ENCODE measurements around the gene LYPD4.

LYPD4 gene

DNA sequence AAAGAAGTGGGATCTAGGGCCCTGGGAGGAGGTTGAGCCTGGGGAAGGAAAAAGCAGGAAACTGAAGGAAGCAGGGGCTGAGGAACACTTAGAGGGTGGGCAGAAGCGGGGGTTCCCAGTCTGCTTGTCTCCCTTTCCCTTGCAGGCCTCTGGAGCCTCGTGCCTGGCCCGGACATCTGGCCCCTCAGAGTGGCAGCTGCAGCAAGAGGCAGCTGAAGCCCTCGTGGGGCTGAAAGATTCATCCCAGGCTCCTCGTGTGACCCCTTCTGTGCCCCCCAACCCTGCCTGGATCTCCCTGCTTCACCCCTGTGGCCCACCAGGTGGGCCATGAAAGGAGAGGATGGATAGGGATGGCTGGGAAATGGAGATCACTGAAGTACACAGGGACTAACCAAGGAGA lies 5.9 kb upstream of the LYPD4 start:
- H3K4me1 ChIP-seq (ENCODE audit: insufficient read depth, low read length): no peaks in the 10 kb centered on the region
- no peaks in the 10 kb centered on the region for H3K9me3 ChIP-seq (ENCODE audit: control insufficient read depth, insufficient read depth, low read length)
- no peak overlapping the region for H3K9ac ChIP-seq (ENCODE audit: low read depth, low read length)
- H3K36me3 ChIP-seq (ENCODE audit: insufficient read depth, low read length): no peaks in the 10 kb centered on the region

DNA sequence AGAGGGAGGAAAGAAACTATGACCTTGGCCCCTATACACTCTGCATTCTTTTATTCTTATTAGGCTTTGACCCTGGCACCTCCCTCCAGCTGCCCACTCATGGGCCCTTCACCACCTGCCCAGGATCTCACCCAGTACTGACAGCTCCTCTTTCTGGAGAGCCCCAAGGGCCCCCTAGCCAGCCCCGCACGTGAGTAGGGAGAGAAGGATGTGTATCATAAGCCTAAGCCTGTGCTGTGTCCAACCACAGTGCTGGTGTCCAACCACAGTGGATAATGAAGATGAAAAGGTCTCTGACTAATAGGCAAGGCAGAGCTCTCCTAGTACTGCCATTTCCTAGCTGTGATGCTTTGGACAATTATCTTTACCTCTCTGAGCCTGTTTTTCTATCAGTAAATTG lies 4.6 kb upstream of the LYPD4 start:
- no peaks in the 10 kb centered on the region for H3K36me3 ChIP-seq (ENCODE audit: insufficient read depth, low read length)
- no peak overlapping the region for H3K9ac ChIP-seq (ENCODE audit: low read depth, low read length)
- H3K4me1 ChIP-seq (ENCODE audit: insufficient read depth, low read length): no peaks in the 10 kb centered on the region
- H3K9me3 ChIP-seq (ENCODE audit: control insufficient read depth, insufficient read depth, low read length): no peaks in the 10 kb centered on the region

DNA sequence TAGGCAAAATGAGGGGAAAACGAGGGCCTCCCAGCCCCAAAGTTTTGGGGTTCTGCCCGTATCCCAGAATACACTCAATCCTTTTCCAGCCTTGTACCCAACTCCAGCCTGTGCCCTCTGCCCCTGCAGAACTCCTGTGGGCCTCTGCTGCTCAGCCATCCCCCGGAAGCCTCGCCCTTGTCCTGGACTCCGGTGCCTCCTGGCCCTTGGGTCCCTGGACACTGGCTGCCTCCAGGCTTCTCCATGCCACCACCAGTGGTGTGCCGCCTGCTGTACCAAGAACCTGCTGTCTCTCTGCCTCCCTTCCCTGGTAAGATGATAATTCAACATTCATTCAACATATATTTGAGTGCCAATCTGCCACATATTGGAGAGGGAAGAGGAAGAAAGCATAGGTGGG lies 4.2 kb upstream of the LYPD4 start:
- H3K9me3 ChIP-seq (ENCODE audit: control insufficient read depth, insufficient read depth, low read length): no peaks in the 10 kb centered on the region
- no peaks in the 10 kb centered on the region for H3K4me1 ChIP-seq (ENCODE audit: insufficient read depth, low read length)
- H3K36me3 ChIP-seq (ENCODE audit: insufficient read depth, low read length): no peaks in the 10 kb centered on the region
- no peak overlapping the region for H3K9ac ChIP-seq (ENCODE audit: low read depth, low read length)

DNA sequence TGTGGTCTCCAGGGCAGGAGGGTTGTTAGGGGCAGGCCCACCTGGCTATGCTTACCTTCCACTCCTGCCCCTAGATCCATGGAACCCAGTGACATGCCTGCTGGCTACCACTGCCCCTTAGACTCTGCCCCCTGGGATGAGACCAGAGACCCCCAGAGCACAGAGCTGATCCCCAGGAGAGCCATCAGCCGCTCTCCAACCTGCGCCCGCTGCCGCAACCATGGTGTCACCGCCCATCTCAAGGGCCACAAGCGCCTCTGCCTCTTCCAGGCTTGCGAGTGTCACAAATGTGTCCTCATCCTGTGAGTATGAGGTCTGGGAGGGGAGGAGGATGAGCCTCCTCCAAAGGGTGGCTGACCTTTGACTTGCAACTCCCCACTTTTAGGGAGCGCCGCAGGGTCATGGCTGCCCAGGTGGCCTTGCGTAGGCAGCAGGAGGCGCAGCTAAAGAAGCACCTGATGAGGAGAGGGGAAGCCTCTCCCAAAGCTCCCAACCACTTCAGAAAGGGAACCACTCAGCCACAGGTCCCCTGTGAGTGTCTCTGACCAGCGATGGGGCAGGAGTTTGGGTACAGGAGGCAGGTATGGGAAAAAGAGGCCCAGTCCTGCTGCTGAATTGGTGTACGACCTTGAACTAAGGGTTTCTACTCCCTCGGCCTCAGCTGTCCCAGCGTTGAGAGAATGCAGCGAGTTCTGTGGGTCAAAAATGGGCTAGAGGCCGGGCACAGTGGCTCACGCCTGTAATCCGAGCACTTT lies 3.0 kb upstream of the LYPD4 start:
- no peaks in the 10 kb centered on the region for H3K36me3 ChIP-seq (ENCODE audit: insufficient read depth, low read length)
- H3K4me1 ChIP-seq (ENCODE audit: insufficient read depth, low read length): no peaks in the 10 kb centered on the region
- no peak overlapping the region for H3K9ac ChIP-seq (ENCODE audit: low read depth, low read length)
- no peaks in the 10 kb centered on the region for H3K9me3 ChIP-seq (ENCODE audit: control insufficient read depth, insufficient read depth, low read length)

DNA sequence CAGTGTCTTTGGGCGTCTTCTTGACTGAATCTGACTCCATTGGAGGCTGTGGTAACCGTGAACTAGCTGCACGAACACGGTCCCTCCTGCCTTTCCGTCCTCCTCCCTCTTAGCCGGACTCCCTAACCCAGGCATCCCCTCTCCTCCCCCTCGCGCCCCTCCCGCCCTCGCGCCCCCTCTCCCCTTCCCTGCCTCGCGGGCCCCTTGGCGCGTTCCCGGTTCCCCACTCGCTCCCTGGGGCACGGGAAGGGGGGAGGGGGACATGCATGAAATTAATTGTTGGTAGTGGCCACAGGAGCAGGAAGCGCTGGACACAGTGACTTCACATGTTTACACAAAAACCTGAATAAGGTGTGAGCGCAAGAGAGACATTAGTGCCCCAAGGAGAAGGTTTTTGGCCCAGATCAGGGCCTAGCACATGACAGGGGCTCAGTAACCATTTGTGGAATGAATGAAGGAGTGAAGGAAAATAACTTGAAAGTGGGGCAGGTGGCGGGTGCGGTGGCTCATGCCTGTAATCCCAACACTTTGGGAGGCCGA lies 638 bp upstream of the LYPD4 start:
- Histone ChIP-seq H3K9ac (ENCODE audit: low read depth, low read length) (no peak overlapping the region), H3K4me1 (ENCODE audit: insufficient read depth, low read length) (no peaks in the 10 kb centered on the region), H3K9me3 (ENCODE audit: control insufficient read depth, insufficient read depth, low read length) (no peaks in the 10 kb centered on the region), H3K36me3 (ENCODE audit: insufficient read depth, low read length) (no peaks in the 10 kb centered on the region)

DNA sequence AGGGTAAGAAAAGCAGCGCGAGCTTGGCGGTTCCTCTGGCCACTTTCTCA lies 343 bp upstream of the LYPD4 start, which contains the start of gene DMRTC2:
Gene DMRTC2 (plus strand): TSS at position 42 of the 50 bp plus-strand sequence. CDS start 2,387 bp downstream, outside the sequence.
- no peaks in the 10 kb centered on the region for H3K4me1 ChIP-seq (ENCODE audit: insufficient read depth, low read length)
- no peaks in the 10 kb centered on the region for H3K36me3 ChIP-seq (ENCODE audit: insufficient read depth, low read length)
- no peak within 1 kb of the TSS for H3K9ac ChIP-seq (ENCODE audit: low read depth, low read length)
- no peaks in the 10 kb centered on the region for H3K9me3 ChIP-seq (ENCODE audit: control insufficient read depth, insufficient read depth, low read length)

DNA sequence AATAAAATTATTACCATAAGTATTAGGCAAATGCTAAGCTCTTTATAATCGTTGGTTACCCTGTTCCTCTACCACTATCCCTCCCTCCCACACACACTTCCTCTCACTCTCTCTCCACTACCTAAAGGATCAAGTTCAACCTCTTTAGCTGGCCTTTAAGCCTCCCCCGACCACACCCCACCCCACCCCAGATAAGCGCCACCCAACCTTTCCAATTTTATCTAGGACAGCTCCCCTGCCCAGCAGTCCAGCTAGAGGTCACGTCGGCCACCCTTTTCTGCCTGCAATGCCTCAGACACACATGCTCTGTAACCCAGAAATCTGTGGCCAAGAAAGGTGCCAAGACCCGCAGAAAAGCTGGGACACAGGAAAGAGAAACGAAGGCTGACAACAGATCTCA lies 1.1 kb downstream of the LYPD4 start:
- Histone ChIP-seq H3K9me3 (ENCODE audit: control insufficient read depth, insufficient read depth, low read length) (no peaks in the 10 kb centered on the region), H3K4me1 (ENCODE audit: insufficient read depth, low read length) (no peaks in the 10 kb centered on the region), H3K9ac (ENCODE audit: low read depth, low read length) (no peak overlapping the region), H3K36me3 (ENCODE audit: insufficient read depth, low read length) (no peaks in the 10 kb centered on the region)

DNA sequence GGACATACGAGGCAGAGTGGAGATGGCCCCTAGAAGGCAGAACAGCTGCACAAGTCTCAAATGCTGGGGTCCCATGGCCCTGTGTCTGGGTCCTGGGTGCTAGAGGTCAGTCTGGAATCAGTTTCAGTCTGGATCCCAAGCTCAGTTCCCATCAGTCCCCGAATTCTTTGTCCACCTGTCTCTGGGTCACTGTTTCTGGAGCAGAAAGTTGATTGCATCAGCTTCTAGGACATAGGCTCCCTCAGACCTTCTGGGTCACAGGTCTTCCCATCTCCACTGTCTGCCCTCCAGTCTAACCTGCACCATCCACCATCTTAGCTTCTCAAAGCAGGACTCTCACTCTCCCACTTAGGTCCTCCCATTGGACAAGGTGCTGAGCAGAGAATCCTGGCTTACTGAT lies 5.3 kb downstream of the LYPD4 start:
- peaks cover 4% of the 10 kb centered on the region; the same call in 1 of the 2 replicates for H3K4me1 ChIP-seq (ENCODE audit: insufficient read depth, low read length)
- H3K36me3 ChIP-seq (ENCODE audit: insufficient read depth, low read length): no peaks in the 10 kb centered on the region
- no peak overlapping the region for H3K9ac ChIP-seq (ENCODE audit: low read depth, low read length)
- H3K9me3 ChIP-seq (ENCODE audit: control insufficient read depth, insufficient read depth, low read length): no peaks in the 10 kb centered on the region

DNA sequence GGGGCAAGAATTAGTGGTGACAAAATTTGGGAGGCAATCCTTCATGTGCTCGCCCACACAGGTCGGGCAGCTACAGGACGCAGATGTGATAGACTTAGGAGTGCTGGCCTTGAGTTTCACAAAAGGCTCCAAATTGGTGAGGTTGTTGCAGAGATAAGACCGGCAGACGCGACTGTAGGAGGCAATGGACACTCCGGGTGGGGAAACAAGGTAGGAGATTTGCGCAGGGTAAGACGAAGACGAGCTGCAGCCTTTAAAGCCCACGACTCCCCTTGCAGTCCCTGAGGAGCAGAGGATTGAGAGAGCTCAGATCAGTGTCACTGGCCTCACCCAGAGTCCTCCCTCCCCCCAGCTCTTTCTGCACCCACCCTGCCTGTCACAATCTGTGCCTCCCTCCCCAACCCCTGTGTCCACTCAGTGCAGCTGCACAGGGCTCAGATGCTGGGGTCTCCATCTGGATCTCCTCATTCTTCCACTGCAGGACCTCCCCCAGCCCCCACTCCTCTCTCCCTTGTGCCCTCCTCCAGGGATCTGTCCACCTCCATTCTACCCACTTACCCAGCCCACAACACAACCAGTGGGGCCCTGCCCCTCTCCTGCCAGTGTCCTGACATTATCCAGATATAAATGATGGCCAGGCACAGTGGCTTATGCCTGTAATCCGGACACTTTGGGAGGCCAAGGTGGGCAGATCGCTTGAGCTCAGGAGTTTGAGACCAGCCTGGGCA lies 6.3 kb downstream of the LYPD4 start:
- Histone ChIP-seq H3K9ac (ENCODE audit: low read depth, low read length) (no peak overlapping the region), H3K36me3 (ENCODE audit: insufficient read depth, low read length) (no peaks in the 10 kb centered on the region), H3K4me1 (ENCODE audit: insufficient read depth, low read length) (peaks cover 4% of the 10 kb centered on the region; the same call in 1 of the 2 replicates), H3K9me3 (ENCODE audit: control insufficient read depth, insufficient read depth, low read length) (no peaks in the 10 kb centered on the region)

DNA sequence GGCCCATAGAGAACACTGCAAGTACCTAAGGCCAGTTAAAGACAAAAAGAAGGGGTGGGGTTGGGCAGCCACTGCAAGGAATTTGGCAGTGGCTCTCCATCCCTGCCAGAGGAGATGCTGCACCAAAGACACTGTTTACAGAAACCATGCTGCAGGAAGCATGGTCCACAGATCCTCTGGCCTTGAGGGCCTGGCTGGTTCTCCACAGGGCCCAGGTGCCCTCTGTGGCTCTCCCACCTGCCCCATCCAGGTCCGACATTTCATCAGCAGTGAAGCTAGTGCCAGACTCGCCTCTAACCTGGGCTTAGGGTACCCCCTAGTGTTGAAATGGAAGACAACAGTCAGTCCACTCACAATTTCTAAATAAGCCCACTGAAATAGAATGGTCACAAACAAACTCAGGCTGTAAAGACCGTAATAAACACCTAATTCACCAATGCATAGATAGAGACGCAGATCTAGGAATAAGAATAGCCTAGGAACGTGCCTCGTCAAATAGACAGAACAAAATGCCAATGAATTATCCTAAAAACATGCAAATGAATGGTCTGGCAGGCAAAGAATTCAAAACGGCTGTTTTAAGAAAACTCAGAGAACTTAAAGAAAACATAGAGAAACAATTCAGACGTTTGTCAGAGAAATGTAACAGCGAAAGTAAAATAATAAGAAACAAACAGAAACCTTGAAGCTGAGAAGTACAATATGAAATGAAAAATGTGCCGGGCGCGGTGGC lies 23.3 kb downstream of the LYPD4 start:
- Histone ChIP-seq H3K9me3 (ENCODE audit: control insufficient read depth, insufficient read depth, low read length) (no peaks in the 10 kb centered on the region), H3K9ac (ENCODE audit: low read depth, low read length) (no peak overlapping the region), H3K36me3 (ENCODE audit: insufficient read depth, low read length) (no peaks in the 10 kb centered on the region), H3K4me1 (ENCODE audit: insufficient read depth, low read length) (no peaks in the 10 kb centered on the region)

DNA sequence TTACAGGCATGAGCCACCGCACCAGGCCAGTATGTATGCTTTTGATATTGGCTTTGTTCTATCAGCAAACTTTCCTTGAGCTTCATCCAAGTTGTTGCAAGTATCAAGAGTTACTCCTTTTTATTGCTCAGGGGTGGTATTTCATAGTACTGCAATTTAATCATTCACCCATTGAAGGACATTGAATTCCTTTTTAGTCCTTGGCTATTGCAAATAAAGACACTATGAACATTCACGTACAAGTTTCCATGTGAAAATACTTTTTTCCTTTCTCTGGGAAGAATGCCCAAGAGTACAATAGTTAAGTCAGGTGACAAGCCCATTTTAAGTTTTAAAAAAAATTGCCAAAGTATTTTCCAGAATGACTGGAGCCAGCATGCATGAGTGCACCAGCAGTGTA lies 27.7 kb downstream of the LYPD4 start:
- H3K9ac ChIP-seq (ENCODE audit: low read depth, low read length): no peak overlapping the region
- no peaks in the 10 kb centered on the region for H3K9me3 ChIP-seq (ENCODE audit: control insufficient read depth, insufficient read depth, low read length)
- H3K4me1 ChIP-seq (ENCODE audit: insufficient read depth, low read length): no peaks in the 10 kb centered on the region
- H3K36me3 ChIP-seq (ENCODE audit: insufficient read depth, low read length): no peaks in the 10 kb centered on the region

DNA sequence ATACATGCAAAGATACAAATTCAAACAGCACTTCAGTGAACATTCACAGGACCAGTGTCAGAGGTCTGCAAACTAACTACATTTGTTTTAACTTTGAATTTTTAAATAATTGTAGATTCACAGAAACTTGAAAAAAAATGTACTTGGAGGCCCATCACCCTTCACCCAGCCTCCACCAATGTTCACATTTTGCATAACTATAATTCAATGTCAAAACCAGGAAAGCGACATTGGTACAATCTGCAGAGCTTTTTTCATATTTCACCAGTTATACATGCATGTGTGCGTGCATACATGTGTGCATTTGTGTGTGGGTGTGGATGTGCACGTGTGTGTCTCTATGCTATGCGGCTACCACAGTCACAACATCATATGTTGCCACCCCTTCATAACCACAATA lies 29.2 kb downstream of the LYPD4 start:
- Histone ChIP-seq H3K9me3 (ENCODE audit: control insufficient read depth, insufficient read depth, low read length) (no peaks in the 10 kb centered on the region), H3K4me1 (ENCODE audit: insufficient read depth, low read length) (no peaks in the 10 kb centered on the region), H3K9ac (ENCODE audit: low read depth, low read length) (no peak overlapping the region), H3K36me3 (ENCODE audit: insufficient read depth, low read length) (no peaks in the 10 kb centered on the region)

DNA sequence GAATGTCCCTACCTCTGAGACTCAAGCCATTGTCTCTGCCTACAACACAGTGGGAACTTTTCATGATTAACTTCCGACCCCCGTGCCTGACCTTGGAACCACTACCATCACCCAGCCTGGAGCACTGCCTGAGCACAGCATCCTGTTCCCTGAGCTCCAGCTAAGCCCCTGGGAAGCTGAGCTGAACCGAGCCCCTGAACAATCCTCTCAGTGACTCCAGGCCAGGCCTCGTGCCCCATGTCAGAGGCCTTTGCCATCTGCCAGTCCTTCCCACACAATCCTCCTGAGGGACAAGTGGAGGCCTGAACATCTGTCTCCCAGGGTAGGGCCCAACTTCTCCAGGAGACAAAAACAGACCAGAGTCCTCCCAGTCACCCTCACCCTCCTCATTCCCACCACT lies 30.6 kb downstream of the LYPD4 start:
- no peaks in the 10 kb centered on the region for H3K4me1 ChIP-seq (ENCODE audit: insufficient read depth, low read length)
- no peak overlapping the region for H3K9ac ChIP-seq (ENCODE audit: low read depth, low read length)
- H3K9me3 ChIP-seq (ENCODE audit: control insufficient read depth, insufficient read depth, low read length): no peaks in the 10 kb centered on the region

DNA sequence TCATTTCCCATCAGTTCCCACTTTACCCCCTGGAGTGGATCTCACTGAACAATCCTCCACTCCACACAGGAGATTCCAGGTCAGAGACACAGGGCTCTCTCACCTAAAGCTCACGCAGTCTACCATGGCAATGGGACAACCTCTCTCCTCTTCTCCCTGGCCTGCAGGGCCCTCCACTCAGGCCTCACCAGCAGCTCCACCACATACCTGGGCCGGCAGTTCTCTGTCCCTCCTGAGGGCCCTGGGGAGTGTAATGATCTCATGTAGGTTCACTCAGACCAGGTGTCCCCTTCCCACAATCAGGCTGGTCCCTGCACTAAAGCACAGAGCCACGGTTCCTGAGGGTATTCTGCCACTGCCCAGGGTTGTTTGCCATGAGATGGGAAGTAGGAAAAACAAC lies 32.5 kb downstream of the LYPD4 start:
- no peak overlapping the region for H3K9ac ChIP-seq (ENCODE audit: low read depth, low read length)
- H3K4me1 ChIP-seq (ENCODE audit: insufficient read depth, low read length): no peaks in the 10 kb centered on the region
- H3K36me3 ChIP-seq (ENCODE audit: insufficient read depth, low read length): no peaks in the 10 kb centered on the region
- H3K9me3 ChIP-seq (ENCODE audit: control insufficient read depth, insufficient read depth, low read length): no peaks in the 10 kb centered on the region

More for the DNA sequence above, 30.6 kb downstream of the LYPD4 start:
- no peaks in the 10 kb centered on the region for H3K36me3 ChIP-seq (ENCODE audit: insufficient read depth, low read length)

DNA sequence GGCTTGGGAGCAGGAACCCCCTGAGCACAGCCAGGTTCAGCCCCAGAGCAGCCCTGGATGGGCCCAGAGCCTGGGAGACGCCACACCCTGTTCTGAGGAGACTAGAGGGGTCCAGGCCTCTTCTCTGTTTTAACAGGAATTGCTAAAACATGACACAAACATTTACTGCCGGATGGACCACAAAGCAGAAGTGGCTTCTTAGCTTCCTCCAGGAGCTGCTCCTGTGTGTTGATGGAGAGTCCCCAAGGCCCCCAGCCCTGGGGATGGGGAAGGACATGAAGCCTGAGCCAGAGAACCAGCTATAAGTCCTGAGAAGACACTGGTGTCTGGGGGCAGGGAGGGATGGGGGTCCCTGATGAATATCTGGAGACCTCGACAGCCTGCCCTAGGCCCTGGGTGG lies 33.4 kb downstream of the LYPD4 start:
- no peak overlapping the region for H3K9ac ChIP-seq (ENCODE audit: low read depth, low read length)
- no peaks in the 10 kb centered on the region for H3K4me1 ChIP-seq (ENCODE audit: insufficient read depth, low read length)
- H3K36me3 ChIP-seq (ENCODE audit: insufficient read depth, low read length): no peaks in the 10 kb centered on the region
- H3K9me3 ChIP-seq (ENCODE audit: control insufficient read depth, insufficient read depth, low read length): no peaks in the 10 kb centered on the region; the same call in 1 of the 2 replicates
